Measurements from ENCODE around the gene ESYT3.

GRCh38 chr3:138442433-138442832, 8.0 kb downstream of the ESYT3 start:
- TF ChIP-seq, protein P1, sequence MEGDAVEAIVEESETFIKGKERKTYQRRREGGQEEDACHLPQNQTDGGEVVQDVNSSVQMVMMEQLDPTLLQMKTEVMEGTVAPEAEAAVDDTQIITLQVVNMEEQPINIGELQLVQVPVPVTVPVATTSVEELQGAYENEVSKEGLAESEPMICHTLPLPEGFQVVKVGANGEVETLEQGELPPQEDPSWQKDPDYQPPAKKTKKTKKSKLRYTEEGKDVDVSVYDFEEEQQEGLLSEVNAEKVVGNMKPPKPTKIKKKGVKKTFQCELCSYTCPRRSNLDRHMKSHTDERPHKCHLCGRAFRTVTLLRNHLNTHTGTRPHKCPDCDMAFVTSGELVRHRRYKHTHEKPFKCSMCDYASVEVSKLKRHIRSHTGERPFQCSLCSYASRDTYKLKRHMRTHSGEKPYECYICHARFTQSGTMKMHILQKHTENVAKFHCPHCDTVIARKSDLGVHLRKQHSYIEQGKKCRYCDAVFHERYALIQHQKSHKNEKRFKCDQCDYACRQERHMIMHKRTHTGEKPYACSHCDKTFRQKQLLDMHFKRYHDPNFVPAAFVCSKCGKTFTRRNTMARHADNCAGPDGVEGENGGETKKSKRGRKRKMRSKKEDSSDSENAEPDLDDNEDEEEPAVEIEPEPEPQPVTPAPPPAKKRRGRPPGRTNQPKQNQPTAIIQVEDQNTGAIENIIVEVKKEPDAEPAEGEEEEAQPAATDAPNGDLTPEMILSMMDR (IDR thresholded peaks at IDR 0.05; ENCODE audit: low read depth, low read length), result no peak
- no peak for TF ChIP-seq EZH2phosphoT487 (IDR thresholded peaks at IDR 0.05; ENCODE audit: low read depth)

All from OCI-LY3 (cell line).